ENCODE data around the gene ZMYND11.

The ZMYND11 gene

GRCh38 chr10:124874-125273 lies 10.4 kb upstream of the ZMYND11 start:
- no peak for DNase-seq (ENCODE audit: extremely low spot score)
- TF ChIP-seq SP1 (IDR thresholded peaks at IDR 0.05), result no peak
- no peak for TF ChIP-seq FOXM1 (IDR thresholded peaks at IDR 0.05; ENCODE audit: borderline replicate concordance)
- TF ChIP-seq PKNOX1 (IDR thresholded peaks at IDR 0.05), result no peak
- ChIA-PET CTCF (no interaction called here), POLR2A (no interaction called here)

- POLR2A ChIA-PET, result no interaction called here
- CTCF ChIA-PET, result interaction anchor here (0.6 kb wide), 1 partner anchor 96 kb away, joined by 3 read pairs; no protein-coding TSS in a partner anchor
- TF ChIP-seq TARDBP (IDR thresholded peaks at IDR 0.05) (no peak), L3MBTL2 (conservative IDR thresholded peaks at IDR 0.05) (no peak), HDGF (IDR thresholded peaks at IDR 0.05; ENCODE audit: borderline replicate concordance) (no peak), FOXM1 (IDR thresholded peaks at IDR 0.05; ENCODE audit: borderline replicate concordance) (no peak), FOXA1 (IDR thresholded peaks at IDR 0.05) (no peak), PKNOX1 (IDR thresholded peaks at IDR 0.05) (no peak), SP1 (IDR thresholded peaks at IDR 0.05) (no peak), FOXK2 (IDR thresholded peaks at IDR 0.05) (no peak), ELF4 (IDR thresholded peaks at IDR 0.05) (no peak)
- no peak for DNase-seq (ENCODE audit: extremely low spot score)
These were observed 7.4 kb upstream of the ZMYND11 start for GRCh38 chr10:127612-128432.

GRCh38 chr10:129810-130209 lies 5.4 kb upstream of the ZMYND11 start:
- no peak for TF ChIP-seq ELF4 (IDR thresholded peaks at IDR 0.05)
- TF ChIP-seq SUZ12 (IDR thresholded peaks at IDR 0.05), result no peak
- no peak for TF ChIP-seq HDGF (IDR thresholded peaks at IDR 0.05; ENCODE audit: borderline replicate concordance)
- TF ChIP-seq FOXK2 (IDR thresholded peaks at IDR 0.05), result no peak
- no peak for TF ChIP-seq LEF1 (IDR thresholded peaks at IDR 0.05; ENCODE audit: borderline replicate concordance)
- TF ChIP-seq L3MBTL2 (conservative IDR thresholded peaks at IDR 0.05), result no peak
- no peak for TF ChIP-seq TARDBP (IDR thresholded peaks at IDR 0.05)
- TF ChIP-seq FOXA1 (IDR thresholded peaks at IDR 0.05), result no peak
- TF ChIP-seq PKNOX1 (IDR thresholded peaks at IDR 0.05), result no peak
- TF ChIP-seq NFRKB (IDR thresholded peaks at IDR 0.05), result no peak
- TF ChIP-seq ARNT (IDR thresholded peaks at IDR 0.05), result no peak
- TF ChIP-seq CTBP1 (IDR thresholded peaks at IDR 0.05; ENCODE audit: borderline replicate concordance), result no peak
- no peak for TF ChIP-seq SP1 (IDR thresholded peaks at IDR 0.05)
- no peak for TF ChIP-seq ZNF384 (IDR thresholded peaks at IDR 0.05)
- TF ChIP-seq FOXM1 (IDR thresholded peaks at IDR 0.05; ENCODE audit: borderline replicate concordance), result no peak
- TF ChIP-seq BHLHE40 (IDR thresholded peaks at IDR 0.05; ENCODE audit: borderline replicate concordance), result no peak
- DNase-seq (ENCODE audit: extremely low spot score), result no peak
- POLR2A ChIA-PET, result no interaction called here
- CTCF ChIA-PET, result interaction anchor here (0.6 kb wide), 1 partner anchor 100 kb away, joined by 3 read pairs; no protein-coding TSS in a partner anchor

- CTCF ChIA-PET, result interaction anchor here (0.7 kb wide), 1 partner anchor 57 kb away, joined by 3 read pairs; no protein-coding TSS in a partner anchor
- POLR2A ChIA-PET, result no interaction called here
- no peak for DNase-seq (ENCODE audit: extremely low spot score)
- peak; percentile 47 for TF ChIP-seq PKNOX1 (IDR thresholded peaks at IDR 0.05)
- TF ChIP-seq FOXK2 (IDR thresholded peaks at IDR 0.05), result no peak
- TF ChIP-seq SP1 (IDR thresholded peaks at IDR 0.05), result no peak
These were observed 2.0 kb upstream of the ZMYND11 start for GRCh38 chr10:132946-133898.

- peak; percentile 47 for DNase-seq (ENCODE audit: extremely low spot score)
- POLR2A ChIA-PET, result no interaction called here
- TF ChIP-seq BHLHE40 (IDR thresholded peaks at IDR 0.05; ENCODE audit: borderline replicate concordance) (no peak), PKNOX1 (IDR thresholded peaks at IDR 0.05) (peak; percentile 76)
- CTCF ChIA-PET, result no interaction called here
These were observed 766 bp upstream of the ZMYND11 start for GRCh38 chr10:134247-135131.

Measured in HEK293T (cell line).